GM19239 (cell line): ENCODE results near the gene FILIP1L.

Experiments
- DNase-seq: peaks from one replicate; pipeline ENCODE4 v3.0.0; 2011; ENCODE audit warnings: low spot score; ENCODE audit not compliant: insufficient read length
- FAIRE-seq: peaks from 2 replicates; lab custom pipeline; 2011; peaks lifted over from hg19 to GRCh38; lab: Jason Lieb, UNC

The FILIP1L gene

DNA sequence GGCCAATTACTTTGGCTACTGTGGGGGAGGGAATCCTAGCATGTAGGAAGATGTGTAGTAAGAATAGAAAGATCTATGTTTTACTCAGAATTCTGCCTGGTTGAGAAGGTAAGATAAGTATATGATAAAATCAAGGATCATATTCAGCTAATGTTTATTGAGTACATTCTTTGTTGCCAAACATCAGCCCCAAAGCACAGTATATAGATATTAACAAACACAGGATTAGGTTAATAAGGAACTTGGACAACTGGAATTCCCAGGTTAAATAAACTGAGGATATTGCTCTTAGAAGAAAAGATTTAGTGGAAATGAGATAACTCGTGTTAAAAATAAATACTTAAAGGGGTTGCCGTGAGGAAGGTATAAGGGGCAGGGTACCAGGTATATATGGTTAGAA lies 129.6 kb downstream of the FILIP1L start:
- DNase-seq: no peak
- no peak for FAIRE-seq

DNA sequence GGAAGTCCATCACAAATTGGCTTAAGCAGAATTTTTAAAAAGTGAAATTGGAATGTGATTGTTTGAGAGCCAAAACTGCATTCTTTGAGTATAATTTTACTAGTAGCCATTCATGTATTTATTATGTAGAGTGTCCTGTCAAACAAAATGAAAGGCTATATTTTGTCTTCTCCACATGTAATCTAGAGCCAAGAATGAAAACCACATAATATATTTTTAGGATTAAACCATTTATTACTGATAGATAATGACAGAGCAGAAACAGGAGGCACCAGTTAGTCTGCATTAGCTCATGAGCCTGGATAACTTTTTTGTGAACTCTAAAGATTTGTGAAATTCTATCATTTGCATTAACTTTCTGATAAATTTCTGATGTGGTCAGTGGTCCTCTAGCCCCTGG lies 130.2 kb downstream of the FILIP1L start:
- DNase-seq (no peak), FAIRE-seq (no peak)

DNA sequence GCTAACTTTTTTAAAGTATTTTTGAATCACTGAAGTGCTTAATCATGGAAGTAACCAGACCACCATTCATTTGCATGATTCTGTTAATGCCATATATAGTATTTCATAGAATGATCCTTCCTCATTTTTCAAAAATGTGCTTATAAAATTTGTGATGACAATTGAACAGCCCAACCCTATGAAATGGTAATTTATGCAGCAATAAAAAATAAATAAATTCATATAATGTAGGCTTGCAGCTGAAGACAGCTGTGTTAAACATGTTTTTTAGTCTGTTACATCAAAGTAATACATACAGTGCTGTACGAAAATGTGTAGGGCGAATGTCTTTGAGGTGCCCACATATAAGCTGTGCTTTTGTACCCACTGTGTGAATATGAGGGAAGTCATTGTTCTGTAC lies 131.7 kb downstream of the FILIP1L start:
- no peak for FAIRE-seq

DNA sequence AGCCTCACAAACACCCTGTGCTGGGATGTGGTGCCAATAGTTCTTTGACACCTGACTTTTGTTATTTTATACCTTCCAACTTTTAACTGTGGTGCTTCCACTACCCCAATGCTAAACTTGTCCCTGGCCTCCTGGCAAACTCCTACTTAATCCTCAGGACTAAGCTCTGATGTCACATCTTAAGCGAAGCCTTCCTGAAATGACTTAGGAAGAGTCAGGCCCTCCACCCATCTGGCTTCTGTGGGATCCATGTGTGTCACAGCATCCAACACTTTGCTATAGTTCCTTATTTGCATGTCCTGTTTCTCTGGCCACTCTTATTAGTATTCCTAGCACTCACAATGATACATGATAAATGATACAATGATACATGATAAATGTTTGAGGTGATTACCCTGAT lies 133.2 kb downstream of the FILIP1L start:
- DNase-seq: no peak
- no peak for FAIRE-seq

More for the DNA sequence above, 131.7 kb downstream of the FILIP1L start:
- no peak for DNase-seq

DNA sequence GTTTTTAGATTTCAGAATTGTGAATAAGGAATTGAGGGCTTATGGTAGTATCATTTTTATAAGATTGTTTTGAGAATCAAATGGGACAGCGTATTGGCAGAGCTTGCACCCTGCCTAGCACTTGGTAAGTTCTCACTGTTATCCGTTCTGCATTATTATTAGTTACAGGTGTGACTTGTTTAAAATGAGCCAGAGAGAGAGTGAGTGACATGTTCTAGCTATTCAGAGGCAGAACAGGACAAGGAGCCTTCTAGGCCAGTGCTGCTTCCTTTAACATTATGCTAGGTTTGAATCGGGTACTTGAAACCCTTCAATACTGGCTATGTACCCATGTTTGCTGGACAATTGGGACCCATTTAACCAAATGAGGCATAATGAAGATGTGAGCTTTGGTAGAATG lies 133.7 kb downstream of the FILIP1L start:
- FAIRE-seq: no peak

DNA sequence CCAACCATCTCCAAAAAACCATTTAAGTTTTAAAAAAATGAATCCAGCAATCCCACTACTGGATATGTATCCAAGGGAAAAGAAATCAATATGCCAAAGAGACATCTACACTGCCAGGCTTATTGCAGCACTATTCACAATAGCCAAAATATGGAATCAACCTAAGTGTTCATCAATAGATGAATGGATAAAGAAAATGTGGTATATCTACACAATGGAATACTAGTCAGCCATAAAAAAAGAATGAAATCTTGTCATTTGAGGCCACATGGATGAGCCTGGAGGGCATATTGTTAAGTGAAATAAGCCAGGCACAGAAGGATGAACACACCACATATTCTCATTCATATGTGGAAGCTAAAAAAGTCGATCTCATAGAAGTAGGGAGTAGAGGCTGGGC lies 136.1 kb downstream of the FILIP1L start:
- FAIRE-seq: no peak
- DNase-seq: no peak

More for the DNA sequence above, 133.7 kb downstream of the FILIP1L start:
- DNase-seq: no peak

DNA sequence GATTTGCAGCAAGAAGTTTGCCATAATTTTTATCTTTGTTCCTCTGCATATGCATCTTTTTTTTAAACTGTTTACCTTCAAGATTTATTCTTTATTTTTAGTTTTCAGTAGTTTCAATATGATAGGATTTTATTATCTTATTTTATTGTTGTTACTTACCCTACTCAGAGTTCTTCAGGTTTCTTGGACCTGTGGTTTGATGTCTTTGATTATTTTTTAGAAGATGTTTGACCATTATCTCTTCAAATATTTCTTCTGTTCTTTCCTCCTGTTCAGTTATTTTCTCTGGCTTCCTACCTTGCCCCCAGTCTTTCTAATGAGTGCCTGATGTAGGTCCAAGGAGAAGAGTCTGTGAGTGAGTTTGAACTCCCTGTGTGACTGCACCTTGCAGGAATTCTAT lies 137.7 kb downstream of the FILIP1L start:
- FAIRE-seq: no peak

DNA sequence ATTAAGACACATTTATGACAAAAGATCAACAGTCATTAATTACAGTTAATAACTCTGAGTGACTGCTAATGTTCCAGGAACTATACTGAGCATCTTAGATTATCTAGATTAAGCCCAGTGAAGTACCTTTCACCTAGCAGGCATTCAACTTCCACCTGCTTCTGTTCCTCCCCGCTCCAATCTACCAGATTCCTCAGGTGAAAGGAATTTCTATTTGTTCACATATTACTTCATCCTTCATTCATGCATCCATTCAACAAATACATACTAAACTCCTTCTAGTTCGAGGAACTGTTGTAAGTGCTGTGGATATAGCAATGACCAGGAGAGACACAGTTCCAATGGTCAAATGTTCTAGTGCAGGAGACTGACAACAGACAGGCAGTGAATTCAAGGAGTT lies 139.3 kb downstream of the FILIP1L start:
- FAIRE-seq: no peak
- no peak for DNase-seq

More for the DNA sequence above, 137.7 kb downstream of the FILIP1L start:
- no peak for DNase-seq

DNA sequence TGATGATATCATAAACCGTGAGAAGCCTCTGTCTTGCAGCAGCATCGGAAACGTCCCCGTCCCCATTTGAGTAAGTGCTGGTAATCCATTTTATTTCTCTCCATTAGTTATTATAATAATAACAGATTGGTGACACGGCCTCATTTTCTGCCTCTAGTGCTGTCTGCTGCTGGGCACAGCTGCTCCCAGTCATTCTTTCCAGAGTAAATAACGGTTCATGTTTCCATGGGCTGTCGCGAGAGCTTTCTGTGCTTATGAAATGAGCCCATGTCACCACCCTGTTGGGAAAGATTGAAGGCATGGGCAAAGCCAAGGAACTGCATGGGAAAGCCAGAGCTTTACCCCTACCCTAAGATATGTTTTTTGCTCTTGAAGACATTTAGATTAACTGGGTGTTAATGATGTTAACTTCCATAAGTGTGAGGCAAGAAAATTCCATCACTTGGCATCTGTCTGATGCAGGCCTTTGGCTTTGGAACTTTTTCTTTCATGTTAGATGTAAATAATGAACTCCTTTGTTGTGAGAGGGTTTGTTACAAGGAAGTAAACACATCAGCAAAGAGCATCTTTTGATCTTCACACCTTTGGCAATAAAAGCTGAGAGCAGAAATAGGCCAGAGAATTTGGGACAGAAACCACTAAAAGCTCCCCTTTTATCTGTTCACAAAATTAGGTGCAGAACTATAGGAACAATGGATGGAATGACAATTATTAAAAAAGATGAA lies 141.8 kb downstream of the FILIP1L start:
- DNase-seq (no peak), FAIRE-seq (no peak)

DNA sequence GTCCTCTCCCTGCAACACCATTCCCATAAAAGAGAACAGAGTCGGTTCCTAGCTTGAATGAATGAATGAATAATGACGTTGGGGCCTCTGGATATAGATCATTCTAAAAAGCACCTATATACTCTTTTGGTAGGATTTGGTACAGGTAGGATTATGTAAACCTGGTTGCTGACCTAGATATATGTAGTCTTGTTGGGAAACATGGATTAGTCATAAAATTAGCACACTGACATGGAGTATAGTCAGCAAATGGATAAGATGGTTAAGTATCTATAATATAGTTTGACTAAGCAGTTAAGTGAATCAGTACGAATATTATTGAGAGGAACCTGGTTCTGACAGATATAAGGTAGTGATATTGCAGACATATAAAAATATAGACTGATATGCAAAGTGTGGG lies 142.5 kb downstream of the FILIP1L start:
- DNase-seq: no peak

DNA sequence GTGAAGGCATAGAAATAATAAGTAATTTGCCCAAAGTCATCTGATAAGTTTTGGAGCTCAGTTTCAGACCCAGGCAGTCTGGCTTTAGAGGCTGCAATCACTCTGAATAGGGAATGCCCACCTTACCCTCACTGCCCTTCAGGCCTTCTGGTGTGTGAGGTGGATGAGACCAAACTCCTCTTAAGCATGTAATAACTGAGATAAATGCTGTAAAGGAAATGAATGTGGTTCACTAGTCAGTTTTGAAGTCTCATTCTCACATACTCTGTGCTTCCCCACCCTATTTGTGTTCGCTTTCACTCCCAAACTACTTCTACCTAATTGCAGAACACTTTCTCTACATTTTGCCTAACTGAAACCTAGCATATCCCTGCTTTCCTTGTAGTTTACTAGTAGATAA lies 144.1 kb downstream of the FILIP1L start:
- DNase-seq (no peak), FAIRE-seq (peak; percentile 71)

More for the DNA sequence above, 142.5 kb downstream of the FILIP1L start:
- no peak for FAIRE-seq

DNA sequence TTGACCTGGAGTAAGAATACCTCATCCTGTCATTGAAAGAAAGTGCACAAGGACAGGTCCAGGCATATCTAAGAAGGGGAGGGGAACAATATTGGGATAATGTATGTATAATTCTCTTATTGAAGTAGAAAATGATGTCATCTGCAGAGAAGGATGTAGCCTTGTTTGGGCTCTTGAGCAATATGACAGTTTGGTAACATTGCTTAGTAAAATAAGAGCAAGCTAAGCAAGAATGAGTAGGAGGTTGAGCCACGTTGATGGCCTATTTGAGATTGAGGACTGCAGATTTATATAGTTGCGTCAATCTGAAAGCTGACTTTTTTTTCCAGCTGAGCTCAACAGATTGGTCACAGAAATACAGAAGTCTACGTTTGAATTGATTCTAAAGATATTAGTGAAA lies 145.2 kb downstream of the FILIP1L start:
- DNase-seq: no peak
- FAIRE-seq: no peak

DNA sequence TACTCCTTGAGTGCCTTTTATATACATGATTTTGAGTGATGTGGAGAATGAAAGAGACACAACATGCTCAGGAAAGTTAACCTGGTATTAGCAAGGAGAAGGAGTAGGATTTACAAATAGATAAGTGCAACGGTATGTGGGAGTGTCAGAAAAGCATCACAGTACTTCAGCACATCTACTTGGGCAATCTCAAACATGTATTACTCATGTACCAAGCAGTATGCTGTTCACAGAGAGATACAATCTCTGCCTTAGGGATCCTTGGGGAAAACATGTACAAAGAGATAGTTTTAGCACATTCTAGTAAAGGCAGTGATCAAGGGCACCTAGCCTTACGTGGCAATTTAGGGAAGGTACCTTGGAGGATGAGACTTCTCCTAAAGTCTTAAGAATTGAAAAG lies 146.5 kb downstream of the FILIP1L start:
- DNase-seq (no peak), FAIRE-seq (no peak)

DNA sequence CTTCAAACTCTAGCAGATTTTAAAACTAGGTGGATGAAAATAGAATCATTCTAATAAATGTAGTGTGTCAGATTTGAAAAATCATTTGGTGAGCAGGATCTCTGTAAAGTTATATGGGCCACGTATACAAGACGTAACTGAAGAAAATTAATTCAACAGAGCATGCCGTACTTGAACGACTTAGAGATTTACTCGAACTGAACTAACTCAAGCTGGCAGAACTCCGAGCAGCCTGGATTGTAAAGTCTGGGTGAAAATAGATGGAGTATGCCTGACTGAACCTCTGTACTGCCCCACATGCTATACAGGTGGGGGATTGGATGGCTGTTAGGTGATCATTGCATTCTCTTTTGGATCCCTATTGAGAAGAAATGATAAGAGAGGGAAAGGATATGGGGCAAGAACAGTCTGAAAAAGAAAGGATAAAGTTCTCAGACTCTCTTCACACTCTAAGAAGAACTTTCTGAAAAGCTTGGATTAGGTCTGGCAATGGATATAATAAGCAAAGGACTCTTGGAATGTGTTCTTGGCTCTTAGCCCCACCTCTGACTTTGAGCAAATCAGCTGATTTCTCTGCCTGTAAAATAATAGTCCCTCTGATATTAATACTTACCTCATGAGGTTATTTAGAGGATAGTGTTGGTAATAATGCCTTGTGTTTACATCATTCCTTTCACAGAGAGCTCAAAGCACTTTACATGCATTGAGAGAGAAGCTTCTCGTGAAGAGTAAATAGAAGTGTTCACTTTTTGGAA lies 147.5 kb downstream of the FILIP1L start:
- DNase-seq: no peak
- FAIRE-seq: no peak

DNA sequence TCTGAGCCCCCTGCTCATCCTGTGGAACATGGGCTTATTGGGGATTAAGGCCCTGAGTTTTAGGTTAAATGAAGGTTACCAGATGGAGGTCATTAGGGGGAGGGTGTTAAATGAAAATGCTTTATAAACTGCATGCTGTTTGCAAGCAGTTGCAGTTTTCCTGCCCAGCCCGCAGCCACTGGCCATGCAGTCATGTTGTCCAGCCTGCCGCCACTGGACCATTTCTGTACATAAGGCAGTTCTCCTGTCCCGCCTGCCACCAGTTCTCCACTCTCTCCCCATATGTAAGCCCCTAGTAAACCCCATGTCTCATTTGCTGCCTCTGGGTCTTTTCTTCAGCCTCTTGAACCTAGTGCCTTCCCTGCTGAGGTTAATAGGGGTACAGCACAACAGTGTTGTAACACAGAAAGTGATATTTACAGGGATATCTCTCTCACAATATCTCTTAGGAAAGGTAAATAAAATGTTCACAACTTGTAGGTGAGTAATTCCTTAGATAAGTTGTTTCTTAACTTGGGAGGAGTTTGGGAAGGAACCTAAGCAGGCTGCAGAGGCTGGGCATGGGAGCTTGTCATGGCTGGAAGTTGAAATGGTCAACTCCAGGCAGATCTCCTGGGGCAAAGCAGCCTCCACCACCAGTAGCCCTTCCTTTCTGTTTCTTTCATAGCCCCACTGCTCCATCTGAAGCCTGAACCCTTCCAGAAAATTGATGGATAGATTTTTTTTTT lies 148.5 kb downstream of the FILIP1L start:
- no peak for FAIRE-seq

DNA sequence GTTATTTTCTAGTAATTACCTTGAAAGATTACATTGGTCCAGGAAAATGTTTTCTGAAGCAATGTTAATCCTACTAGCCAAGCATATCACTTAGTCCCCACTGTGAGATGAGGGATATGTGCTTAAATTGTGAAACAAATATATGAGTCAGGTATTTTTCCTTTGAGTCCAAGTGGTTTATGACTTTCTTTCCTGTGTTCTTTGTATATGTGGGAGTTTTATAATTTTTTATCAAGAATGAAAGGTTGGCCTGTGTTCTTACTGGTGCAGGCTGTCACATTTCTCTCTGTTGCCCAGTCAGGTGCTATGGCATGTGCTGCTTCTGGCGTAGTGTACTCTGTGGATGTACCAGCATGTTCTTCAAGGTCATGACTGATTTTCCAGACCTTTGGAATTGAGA lies 149.2 kb downstream of the FILIP1L start:
- FAIRE-seq: no peak
- no peak for DNase-seq

More for the DNA sequence above, 148.5 kb downstream of the FILIP1L start:
- DNase-seq: no peak

DNA sequence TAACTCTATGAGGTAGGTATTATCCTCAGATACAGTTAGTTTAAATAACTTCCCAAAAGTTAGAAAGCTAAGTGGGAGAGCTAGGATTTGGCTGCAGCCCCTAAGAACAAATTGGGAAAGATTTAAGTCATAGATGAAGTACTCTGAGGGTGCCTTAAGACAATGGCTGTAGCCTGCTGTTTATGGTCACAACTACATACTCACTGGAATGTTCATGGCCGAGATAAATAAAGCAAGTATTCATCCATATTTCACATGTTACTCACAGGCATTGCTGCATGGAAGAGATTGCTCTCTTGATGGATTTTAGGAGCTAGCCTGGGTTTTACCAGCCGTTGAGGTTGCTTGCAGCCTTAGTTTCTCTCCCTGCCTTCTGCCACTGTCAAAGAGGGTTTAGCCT lies 151.6 kb downstream of the FILIP1L start:
- FAIRE-seq (no peak), DNase-seq (no peak)

DNA sequence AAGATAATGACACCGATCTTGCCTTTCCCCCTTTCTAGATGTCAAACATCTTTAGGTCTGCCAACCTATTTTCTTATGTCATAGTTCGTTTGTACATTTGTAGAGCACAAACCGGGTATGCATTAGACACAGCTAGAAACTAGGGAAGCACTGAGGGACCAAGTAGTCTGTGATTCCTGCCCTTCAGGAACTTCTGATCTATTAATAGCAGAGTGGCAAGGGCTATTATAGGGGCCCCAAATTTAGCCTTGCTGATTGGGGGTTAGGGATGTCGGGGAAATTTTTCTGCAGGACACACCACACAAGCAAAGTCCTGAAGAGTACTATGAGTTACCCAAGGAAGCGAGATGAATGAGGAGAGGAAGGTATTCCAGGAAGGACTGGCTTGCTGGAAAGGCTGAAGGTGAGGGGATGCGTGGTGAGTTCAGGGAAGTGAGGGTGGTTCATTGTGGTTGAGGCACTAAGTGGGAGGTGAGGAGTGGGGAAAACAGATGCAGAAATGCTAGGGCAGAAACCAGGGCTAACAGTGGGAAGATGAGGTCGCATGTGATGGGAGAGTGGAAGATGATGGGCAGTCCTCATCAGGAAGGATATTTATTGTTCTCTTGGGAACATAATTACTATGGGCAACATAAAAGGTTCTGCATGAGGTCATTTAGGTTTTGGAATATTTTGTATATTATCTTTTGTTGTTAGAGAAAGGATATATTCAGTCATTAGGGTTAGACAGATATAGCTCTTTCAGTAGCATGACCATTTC lies 152.4 kb downstream of the FILIP1L start:
- DNase-seq (no peak), FAIRE-seq (no peak)

DNA sequence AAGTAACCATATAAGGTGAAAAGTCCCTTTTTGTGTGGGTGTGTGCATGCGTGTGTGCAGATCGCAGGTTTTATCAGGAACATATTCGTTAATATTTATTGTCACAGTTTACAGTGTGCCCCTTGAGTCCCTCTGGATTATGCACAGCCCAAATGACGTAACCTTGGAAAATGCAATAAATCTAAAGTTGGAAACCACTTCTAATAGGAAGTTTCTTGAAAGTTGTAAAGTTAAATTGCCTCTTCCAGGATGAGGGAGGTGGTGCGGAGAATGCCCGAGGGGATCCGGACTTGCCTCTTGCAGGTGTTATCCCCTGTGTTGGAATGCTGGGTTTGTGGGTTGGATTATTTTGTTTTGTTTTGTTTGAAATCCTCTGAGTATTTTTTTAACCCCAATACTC lies 153.4 kb downstream of the FILIP1L start:
- DNase-seq (no peak), FAIRE-seq (no peak)

DNA sequence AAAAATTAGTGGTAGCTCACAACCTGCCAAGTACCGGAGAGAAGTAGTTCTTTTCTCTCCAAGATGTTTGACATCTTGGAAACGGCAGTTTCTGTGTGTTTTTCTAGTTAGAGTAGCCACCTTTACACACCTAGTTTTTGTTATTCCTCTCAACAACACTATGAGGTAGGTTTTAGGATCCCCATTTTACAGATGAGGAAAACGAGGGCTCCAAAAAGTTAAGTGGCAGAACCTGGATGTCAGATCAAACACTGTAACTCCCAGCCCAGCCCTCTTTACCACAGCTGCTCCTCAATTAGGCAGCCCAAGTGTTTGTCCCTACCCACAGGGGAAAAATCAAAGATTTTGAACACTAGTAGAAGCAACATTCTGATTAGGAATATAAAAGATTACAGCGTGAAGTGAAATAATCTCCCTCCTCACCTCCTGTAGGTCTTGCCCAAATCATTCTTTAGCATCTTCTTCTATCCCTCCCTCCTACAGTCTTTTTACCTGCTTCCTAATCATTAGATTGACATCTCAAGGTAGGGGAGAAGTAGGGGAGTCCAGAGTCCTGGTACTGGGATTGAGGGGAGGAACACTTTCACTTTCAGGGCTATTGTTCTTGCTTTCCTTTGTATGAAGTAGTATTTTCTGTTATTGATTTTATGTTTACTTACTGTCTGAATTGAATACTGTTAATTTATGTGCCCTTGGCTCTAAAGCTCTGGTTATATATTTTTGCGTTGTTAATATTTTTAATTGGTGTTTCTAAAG lies 154.0 kb downstream of the FILIP1L start:
- FAIRE-seq: no peak
- no peak for DNase-seq
